NCI-H187 (cell line): ENCODE results near the gene HOXC5.
"Not testable (repeated sequence)": the region's sequence is repeated elsewhere in the genome, so short reads cannot be mapped to it uniquely, and the experiment has no call there.

Source experiments
- DNase-seq, 2 experiments: peaks; one replicate each; lab custom pipeline; 2025; lab: John Stamatoyannopoulos, UW

HOXC5 gene

DNA sequence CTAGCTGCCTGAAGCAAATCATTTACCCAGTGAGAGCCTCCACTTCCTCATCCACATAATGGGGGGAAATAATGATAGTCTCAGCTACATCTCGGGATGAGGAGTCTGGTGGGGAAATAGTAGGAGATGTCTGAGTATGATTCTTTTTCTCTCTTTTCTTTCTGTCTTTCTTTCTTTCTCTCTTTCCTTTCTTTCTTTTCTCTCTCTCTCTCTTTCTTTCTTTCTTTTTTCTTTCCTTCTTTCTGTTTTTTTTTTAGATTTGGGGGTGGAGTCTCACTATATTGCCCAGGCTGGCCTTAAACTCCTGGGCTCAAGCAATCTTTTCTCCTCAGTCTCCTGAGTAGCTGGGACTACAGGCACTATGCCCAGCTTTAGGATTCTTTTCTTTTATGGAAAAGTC, 33.6 kb downstream of the HOXC5 start:
- no peak for DNase-seq

DNA sequence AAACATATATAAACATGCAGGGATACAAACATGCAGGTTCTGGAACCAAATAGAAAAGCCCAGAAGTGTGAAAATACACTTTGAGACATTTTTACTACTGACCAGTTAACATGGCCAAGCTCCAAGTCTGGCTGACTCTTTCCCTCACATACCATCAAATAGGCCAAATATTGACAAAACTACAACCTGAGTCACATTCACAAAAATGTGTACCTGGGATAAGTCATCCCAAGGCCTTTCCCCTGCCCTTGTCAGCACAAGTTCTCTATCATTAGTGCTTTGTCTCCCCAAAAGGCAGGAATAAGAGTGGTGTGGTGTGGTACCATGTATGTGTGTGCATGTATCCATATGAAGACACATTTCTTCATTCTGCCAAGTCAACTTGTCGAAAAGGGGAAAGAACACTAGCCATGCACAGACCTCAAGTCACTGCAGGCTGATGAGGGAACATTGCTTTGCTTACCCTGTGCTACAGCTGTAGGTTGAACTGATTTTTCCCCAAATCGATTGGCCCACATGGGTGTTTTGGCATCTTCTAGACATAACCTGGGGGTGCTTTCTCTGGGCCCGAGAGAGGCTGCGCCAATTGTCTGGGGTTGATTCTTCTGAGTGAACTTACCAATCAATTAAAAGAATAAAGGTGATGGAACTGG, 35.7 kb downstream of the HOXC5 start:
- no peak for DNase-seq

DNA sequence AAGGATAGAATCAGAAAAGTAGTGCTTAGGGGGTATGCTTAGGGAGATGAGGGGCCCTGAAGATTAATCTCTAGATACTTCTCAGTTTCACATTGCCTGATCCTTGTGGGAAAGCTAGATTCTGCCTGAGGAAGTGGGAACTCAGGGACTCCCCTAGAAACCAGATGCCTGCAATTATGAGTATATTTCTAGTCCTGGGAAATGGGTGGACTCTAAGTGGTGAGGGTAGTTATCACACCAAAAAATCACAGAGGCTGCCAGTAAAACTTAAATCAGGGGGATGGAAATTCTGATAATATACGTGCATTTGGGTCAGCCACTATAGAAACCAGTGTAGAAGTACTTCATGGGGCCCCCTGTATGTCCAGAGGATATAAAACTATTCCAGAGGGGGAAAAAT, 39.1 kb downstream of the HOXC5 start:
- DNase-seq, result no peak

DNA sequence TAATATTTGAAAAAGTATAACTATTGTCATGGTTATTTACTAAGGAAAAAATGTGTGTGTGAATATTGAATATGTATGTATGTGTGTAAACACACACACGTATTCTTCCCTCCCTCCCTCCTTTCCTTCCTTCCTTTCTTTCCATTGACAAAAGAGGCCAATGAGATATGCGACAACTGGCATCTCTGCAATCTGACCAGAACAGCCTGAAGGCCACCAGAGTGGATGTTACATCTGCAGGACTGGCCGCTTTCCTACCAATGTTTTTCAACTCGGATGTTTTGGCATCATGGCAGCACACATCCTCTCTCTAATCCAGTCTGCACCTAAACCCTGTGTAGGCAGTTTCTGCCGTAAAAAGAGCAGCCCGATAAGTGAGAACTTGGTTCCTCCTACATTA, 41.5 kb downstream of the HOXC5 start:
- no peak for DNase-seq

DNA sequence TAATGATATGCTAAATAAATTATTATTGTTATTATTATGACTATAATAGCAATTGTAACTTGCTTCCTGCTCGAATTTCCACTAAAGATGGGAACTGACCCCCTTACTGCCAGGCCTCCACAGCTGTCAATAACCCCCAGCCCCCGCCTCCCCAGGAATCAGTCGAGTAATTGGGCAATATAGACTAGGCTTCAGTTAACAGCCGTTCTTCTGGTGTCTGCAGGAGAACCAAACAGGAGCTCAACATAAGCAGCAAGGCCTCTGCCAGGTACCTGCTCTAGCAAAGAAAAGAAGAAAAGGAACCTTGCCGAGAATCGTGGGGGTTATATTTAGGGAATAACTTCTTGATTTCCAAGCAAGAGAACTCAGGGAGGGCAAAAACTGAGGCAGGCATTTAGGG, 42.6 kb downstream of the HOXC5 start:
- DNase-seq, result no peak

DNA sequence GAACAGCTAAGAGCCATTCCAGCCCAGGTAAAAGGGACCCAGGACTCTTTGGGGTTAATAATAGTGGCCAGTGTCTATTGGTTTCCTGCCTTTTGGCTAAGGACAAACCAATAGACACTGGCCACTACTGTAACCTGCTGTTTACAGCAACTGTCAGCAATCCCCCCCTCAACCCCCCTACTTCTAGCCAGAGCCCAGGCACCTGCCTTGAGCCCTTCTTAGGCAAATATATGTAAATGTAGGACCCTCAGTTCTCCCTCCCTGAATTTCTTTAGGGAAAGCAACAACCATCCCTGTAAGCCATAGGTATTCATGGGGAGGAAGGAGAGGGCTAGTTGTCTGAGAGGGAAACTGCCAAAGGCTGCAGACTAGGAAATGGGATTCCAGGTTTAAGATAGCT, 43.1 kb downstream of the HOXC5 start:
- DNase-seq, result no peak

DNA sequence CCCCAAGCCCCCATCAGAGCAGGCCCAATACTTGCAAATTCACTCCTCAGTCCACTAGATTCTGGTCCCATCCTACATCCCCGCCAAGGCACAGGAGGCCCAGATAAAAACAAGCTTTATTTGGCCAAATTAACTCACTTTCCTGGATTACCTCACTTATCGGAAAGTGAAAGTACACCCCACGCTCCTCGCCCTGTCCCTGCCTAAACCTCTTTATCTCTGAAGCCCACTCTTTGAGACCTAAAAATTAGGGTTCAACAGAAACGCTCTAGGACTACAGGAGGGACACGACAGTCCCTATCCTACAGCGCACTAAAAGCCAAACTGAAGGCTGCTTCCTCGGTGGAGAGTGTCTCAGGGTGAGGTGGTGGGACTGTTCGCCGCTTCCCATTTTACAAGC, 45.0 kb downstream of the HOXC5 start:
- not testable (repeated sequence) for DNase-seq

DNA sequence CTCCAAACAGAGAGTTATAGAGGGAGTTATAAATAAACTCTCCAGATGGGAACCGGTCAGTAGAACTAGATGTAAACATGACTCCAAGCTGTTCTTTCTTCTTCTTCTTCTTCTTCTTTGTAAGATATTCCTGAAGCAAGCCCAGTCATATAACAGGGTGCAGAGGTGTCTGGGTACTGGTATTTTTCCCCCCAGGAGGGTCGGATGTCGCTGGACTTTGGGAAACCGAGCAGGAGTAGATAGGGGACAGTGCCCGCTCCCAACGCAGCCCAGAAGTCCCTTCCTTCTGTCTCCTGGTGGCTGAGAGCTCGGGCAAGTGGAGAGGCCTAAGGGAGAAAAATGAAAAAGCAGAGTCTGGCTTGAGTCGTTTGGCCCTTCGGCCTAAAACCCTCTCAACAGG, 46.3 kb downstream of the HOXC5 start:
- not testable (repeated sequence) for DNase-seq

DNA sequence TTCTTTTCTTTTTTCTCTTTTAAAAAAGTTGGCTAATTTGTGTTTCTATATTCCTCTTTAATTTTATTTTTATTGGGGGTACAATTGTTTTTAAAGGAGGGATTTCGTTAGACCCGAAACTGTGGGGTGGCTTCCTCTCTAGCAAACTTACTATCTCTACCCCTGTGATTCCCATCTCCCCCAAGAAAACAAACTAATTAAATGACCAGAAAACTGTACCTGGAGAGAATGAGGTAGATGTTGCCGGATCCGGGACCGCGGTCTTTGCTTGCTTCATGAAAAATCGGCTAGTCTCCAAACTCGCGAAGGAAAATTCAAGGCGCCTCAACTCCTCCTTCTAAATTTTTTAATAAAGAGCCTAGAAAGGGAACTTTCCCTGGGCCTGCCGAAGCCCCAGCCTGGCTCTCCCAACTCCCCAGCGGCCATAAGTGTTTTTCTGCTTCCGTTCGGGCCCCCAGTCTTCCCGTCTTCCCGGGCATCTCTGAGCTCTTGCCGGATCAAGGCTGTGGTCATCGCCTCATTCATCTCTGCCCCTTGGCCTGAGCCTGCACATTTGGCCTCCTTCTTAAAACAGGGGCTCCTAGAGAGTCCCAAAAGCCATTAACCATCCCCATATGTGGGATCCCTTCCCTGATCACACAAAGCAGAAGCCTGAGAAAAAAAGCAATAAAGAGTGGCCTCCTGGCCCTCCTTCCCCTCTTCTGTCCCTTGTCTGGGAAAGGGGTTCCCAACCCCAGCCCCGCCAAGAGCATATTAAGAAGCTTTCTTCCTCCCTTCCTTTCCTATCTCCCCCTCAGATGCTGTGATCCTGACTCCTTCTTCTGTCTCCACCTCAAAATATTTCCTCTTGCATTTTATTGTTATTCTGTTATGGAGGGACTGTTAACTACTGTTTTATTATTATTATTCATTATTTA, 47.4 kb downstream of the HOXC5 start:
- DNase-seq, result not testable (repeated sequence)

DNA sequence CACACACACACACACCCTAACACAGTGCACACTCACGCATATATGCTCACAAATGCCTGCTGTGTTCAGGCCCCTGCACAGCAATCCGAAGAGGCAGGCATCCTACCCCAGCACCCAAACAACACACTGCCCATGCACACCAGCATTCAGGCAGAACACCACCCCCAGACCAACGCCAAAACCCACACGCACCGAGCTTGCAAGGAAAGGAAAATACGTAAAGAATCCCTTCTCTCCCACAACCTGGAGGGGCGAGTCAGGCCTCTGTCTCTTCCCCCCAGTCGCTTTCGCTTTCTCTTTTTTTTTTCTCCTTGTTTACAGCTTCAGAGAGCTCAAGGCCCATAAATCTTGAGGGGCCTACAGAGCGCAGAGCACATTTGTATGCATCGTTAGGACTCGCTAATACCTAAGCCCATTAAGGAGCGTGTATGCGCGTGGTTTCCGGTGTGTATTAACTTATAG, 48.2 kb downstream of the HOXC5 start:
- DNase-seq, result peak in 1 of 2 experiments; percentile 10

DNA sequence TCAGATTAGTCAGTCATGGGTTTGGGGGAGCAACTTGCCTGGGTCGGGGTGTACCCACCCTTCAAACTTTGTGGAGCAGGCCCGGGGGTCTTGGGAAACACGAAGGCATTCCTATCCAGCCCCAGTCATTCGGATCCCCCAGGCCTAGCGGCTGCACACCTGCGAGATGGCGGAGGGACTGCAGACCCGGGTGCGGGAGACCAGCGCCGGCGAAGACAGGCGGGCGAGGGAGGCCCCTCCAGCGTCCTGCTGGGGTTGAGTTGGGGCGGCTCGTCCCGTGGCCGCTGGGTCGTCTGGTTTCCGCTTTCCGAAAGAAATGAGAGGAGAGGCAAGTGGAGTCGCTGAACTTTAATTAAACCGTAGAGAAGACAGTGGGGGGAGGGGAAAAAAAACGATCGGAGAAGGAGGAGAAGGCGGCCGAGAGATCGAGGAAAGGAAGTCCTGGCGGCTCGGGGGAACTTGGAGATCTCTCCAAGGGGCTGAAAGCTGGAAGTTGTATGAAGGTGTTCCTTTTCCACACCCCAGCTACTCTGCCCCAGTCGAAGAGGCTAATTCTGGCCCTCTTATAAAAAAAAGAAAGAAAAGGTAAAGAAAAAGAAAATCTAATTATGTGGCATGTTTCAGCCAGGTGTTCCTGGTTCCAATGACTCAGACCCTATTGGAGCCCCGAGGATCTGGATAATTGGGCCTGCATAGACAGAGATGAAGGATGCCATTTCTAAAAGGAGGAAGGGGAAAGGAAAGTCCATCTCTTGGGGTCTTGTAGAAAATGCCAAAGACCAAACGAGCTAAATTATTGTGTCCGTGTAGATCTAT, 48.9 kb downstream of the HOXC5 start:
- peak in 1 of 2 experiments; percentile 19 for DNase-seq

DNA sequence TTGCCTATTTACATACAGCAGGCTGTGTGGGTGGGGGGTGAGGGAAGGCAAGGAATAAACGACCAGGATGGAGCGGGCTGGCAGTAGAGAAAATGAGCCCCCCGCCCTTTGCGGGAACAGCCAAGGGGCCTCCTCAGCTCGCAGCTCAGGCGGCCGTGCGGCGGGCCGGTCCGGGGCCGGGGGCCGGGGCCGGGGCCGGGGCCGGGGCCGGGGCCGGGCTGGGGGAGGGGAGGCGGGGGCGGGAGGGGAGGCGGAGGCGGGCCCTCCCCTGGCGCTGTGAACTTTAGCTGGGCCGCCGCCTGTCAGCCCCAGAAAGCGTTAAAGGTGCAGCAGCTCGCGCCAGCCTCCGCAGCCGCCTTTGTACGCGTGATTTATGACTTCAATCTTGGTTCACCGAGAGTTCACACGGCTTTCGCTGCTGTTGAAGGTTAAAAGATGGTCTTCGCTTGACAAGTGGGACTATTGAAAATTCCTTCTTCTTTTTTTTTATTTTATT, 49.6 kb downstream of the HOXC5 start:
- DNase-seq, result no peak
